ENCODE results near the gene KRTAP19-8. TPM values are rescaled to one million over a fixed set of nuclear protein-coding genes. Genes with fewer than 3 reads are reported as not detected.

Gene KRTAP19-8
- total and polyA plus RNA-seq, 10 of the 15 experiments (the other 5 are each of a cell fraction or from before 2014, with no cell fraction given): not detected

- TF ChIP-seq TAF1 (IDR thresholded peaks at IDR 0.05; ENCODE audit: borderline replicate concordance, low read depth, low read length) (no peak), CBFB (IDR thresholded peaks at IDR 0.05; ENCODE audit: low read depth) (no peak), TARDBP (IDR thresholded peaks at IDR 0.05; ENCODE audit: borderline replicate concordance) (no peak), HDAC6 (IDR thresholded peaks at IDR 0.05; ENCODE audit: unreplicated experiment) (no peak), ATF2 (IDR thresholded peaks at IDR 0.05; ENCODE audit: low read length) (no peak), RAD21 (IDR thresholded peaks at IDR 0.05; ENCODE audit: insufficient read depth, low read depth, low read length) (no peak), KDM1A (IDR thresholded peaks at IDR 0.05; ENCODE audit: borderline replicate concordance) (no peak), ZNF592 (IDR thresholded peaks at IDR 0.05) (no peak), MYB (IDR thresholded peaks at IDR 0.05; ENCODE audit: borderline replicate concordance, low read depth, low read length) (no peak), POLR2A (IDR thresholded peaks at IDR 0.05; ENCODE audit: low read depth, low read length) (no peak), NR2F1 (conservative IDR thresholded peaks at IDR 0.05) (no peak), HDGF (IDR thresholded peaks at IDR 0.05) (no peak), WRNIP1 (IDR thresholded peaks at IDR 0.05; ENCODE audit: borderline replicate concordance, low read depth, low read length) (no peak), MXI1 (IDR thresholded peaks at IDR 0.05; ENCODE audit: low read depth, low read length) (no peak), MAX (IDR thresholded peaks at IDR 0.05; ENCODE audit: low read depth, low read length) (no peak), EZH2 (IDR thresholded peaks at IDR 0.05; ENCODE audit: borderline replicate concordance, control insufficient read depth, low read depth, low read length) (no peak)
- in situ Hi-C loops (cut with MboI) (no loop called here), intact Hi-C loops (cut with micrococcal nuclease; ENCODE audit: unreplicated experiment) (no loop called here)
- no peak overlapping the region for H3K4me2 ChIP-seq (ENCODE audit: control insufficient read depth, insufficient read depth)
- H3K79me2 ChIP-seq (ENCODE audit: control insufficient read depth, insufficient read depth, low read length): no peaks in the 10 kb centered on the region
- no peak overlapping the region for H3K27ac ChIP-seq (ENCODE audit: control insufficient read depth, insufficient read depth)
- no peak overlapping the region for H2AFZ ChIP-seq (ENCODE audit: control insufficient read depth, low read depth, low read length)
- ChIA-PET CTCF (interaction anchor here (0.7 kb wide), 1 partner anchor 442 kb away, joined by 4 read pairs; no protein-coding TSS in a partner anchor), POLR2A (interaction anchor here (0.7 kb wide), 1 partner anchor 58 kb away, joined by 3 read pairs; no protein-coding TSS in a partner anchor), RAD21 (ENCODE audit: unreplicated experiment) (no interaction called here), SMC1A (ENCODE audit: uncharacterized antibody, unreplicated experiment) (no interaction called here)
- H3K27me3 ChIP-seq (replicated peaks in 1 of 2; ENCODE audit: control insufficient read depth in 2 of 2, insufficient read depth in 2 of 2, low read length in 1 of 2): no peaks in the 10 kb centered on the region
- no peaks in the 10 kb centered on the region for H4K20me1 ChIP-seq (ENCODE audit: control insufficient read depth, insufficient read depth)
- DNase-seq (ENCODE audit: low read depth, low spot score) (no peak), FAIRE-seq (no peak), ATAC-seq (no peak)
- H3K9ac ChIP-seq (ENCODE audit: control insufficient read depth, insufficient read depth, low read length): no peak overlapping the region
- WGBS (ENCODE audit: insufficient coverage, insufficient replicate concordance, low lambda C conversion rate, missing lambda C conversion rate): 30% methylated on average over 4 of the region's 4 CpGs
- BruUV-seq (replicated peaks): no TSS peak
- H3K4me1 ChIP-seq (ENCODE audit: control insufficient read depth, insufficient read depth, low read length): no peaks in the 10 kb centered on the region
- no peaks in the 10 kb centered on the region; the same call in 2 of the 3 replicates for H3K9me3 ChIP-seq (replicated peaks; ENCODE audit: control insufficient read depth, insufficient read depth, low read length)
- H3K4me3 ChIP-seq: no peak overlapping the region
- no peaks in the 10 kb centered on the region for H3K36me3 ChIP-seq (ENCODE audit: control insufficient read depth in 2 of 2, insufficient read depth in 2 of 2, low read length in 1 of 2)
Measured at GRCh38 chr21:31022306-31022705, 16.0 kb downstream of the KRTAP19-8 start.
